ENCODE measurements around the gene PPM1G. TPM values are rescaled to one million over a fixed set of nuclear protein-coding genes. Genes with fewer than 3 reads are reported as not detected.

The PPM1G gene
- total and polyA plus RNA-seq, 2 experiments from 2014 or later: 183 to 201 TPM

DNA sequence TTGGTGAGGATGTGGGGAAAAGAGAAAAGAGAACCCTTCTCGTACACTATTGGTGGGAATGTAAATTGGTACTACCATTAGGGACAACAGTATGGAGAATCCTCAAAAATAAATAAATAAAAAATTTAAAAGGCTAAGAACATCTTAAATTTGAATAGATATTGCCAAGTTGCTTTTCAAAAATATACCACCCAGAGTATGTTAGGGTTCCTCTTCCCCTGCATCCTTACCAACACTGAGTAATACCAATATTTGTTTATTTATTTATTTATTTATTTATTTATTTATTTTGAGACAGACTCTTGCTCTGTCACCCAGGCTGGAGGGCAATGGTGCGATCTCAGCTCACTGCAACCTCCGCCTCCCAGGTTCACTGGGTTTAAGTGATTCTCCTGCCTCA is 13.6 kb upstream of the PPM1G start (continued):
- TF ChIP-seq, protein P1, sequence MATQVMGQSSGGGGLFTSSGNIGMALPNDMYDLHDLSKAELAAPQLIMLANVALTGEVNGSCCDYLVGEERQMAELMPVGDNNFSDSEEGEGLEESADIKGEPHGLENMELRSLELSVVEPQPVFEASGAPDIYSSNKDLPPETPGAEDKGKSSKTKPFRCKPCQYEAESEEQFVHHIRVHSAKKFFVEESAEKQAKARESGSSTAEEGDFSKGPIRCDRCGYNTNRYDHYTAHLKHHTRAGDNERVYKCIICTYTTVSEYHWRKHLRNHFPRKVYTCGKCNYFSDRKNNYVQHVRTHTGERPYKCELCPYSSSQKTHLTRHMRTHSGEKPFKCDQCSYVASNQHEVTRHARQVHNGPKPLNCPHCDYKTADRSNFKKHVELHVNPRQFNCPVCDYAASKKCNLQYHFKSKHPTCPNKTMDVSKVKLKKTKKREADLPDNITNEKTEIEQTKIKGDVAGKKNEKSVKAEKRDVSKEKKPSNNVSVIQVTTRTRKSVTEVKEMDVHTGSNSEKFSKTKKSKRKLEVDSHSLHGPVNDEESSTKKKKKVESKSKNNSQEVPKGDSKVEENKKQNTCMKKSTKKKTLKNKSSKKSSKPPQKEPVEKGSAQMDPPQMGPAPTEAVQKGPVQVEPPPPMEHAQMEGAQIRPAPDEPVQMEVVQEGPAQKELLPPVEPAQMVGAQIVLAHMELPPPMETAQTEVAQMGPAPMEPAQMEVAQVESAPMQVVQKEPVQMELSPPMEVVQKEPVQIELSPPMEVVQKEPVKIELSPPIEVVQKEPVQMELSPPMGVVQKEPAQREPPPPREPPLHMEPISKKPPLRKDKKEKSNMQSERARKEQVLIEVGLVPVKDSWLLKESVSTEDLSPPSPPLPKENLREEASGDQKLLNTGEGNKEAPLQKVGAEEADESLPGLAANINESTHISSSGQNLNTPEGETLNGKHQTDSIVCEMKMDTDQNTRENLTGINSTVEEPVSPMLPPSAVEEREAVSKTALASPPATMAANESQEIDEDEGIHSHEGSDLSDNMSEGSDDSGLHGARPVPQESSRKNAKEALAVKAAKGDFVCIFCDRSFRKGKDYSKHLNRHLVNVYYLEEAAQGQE (IDR thresholded peaks at IDR 0.05; ENCODE audit: unreplicated experiment): no peak
- TF ChIP-seq, protein P2, sequence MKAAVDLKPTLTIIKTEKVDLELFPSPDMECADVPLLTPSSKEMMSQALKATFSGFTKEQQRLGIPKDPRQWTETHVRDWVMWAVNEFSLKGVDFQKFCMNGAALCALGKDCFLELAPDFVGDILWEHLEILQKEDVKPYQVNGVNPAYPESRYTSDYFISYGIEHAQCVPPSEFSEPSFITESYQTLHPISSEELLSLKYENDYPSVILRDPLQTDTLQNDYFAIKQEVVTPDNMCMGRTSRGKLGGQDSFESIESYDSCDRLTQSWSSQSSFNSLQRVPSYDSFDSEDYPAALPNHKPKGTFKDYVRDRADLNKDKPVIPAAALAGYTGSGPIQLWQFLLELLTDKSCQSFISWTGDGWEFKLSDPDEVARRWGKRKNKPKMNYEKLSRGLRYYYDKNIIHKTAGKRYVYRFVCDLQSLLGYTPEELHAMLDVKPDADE (IDR thresholded peaks at IDR 0.05): no peak
- no peak for TF ChIP-seq JUNB (IDR thresholded peaks at IDR 0.05; ENCODE audit: unreplicated experiment)

DNA sequence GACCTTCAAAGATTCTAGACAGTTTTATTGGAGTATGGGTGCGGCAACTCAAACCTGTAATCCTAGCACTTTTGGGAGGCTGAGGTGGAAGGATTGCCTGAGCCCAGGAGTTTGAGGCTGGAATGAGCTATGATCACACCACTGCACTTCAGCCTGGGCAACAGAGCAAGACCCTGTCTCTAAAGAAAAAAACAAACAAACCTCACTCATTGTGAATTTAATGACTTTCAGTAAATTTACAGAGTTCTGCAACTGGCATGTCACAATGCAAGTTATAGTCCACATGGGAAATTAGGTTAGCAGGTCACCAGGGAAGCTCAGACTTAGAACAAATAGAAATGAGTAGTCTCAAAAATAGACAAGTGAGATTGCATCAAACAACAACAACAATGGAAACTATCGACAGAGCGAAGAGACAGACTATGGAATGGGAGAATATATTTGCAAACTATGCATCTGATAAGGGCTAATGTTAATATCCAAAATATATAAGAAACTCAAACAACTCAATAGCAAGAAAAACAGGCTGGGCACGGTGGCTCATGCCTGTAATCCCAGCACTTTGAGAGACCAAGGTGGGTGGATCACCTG is 12.4 kb upstream of the PPM1G start:
- no peaks in the 10 kb centered on the region for H3K36me3 Mint-ChIP-seq (ENCODE audit: low read depth)
- Histone ChIP-seq H2AFZ (no peak overlapping the region), H3K4me1 (ENCODE audit: insufficient read depth) (no peaks in the 10 kb centered on the region), H3K36me3 (ENCODE audit: insufficient read depth) (no peaks in the 10 kb centered on the region), H3K27ac (ENCODE audit: low read depth) (no peak overlapping the region), H4K20me1 (replicated peaks; ENCODE audit: insufficient read depth) (no peaks in the 10 kb centered on the region), H3K4me3 (no peak overlapping the region), H3K79me2 (replicated peaks; ENCODE audit: insufficient read depth) (no peaks in the 10 kb centered on the region), H3K9me2 (ENCODE audit: insufficient read depth) (no peaks in the 10 kb centered on the region), H3K27me3 (ENCODE audit: insufficient read depth) (no peaks in the 10 kb centered on the region), H3F3A (replicated peaks; ENCODE audit: low read depth) (no peaks in the 10 kb centered on the region), H3K4me2 (no peak overlapping the region)
- H3K4me3 Mint-ChIP-seq: no peak overlapping the region
- DNase-seq (ENCODE audit: low spot score) (no peak), ATAC-seq (no peak)
- no peaks in the 10 kb centered on the region for H3K27me3 Mint-ChIP-seq (ENCODE audit: insufficient read depth, low read depth, poor library complexity)
- no peaks in the 10 kb centered on the region for H3K9me3 Mint-ChIP-seq
- H3K27ac Mint-ChIP-seq: no peak overlapping the region
- TF ChIP-seq NANOG (IDR thresholded peaks at IDR 0.05; ENCODE audit: borderline replicate concordance) (no peak), POLR2AphosphoS5 (IDR thresholded peaks at IDR 0.05; ENCODE audit: low read depth) (no peak), ZNF114 (CRISPR knock-in tag; IDR thresholded peaks at IDR 0.05) (no peak), ZNF331 (CRISPR knock-in tag; IDR thresholded peaks at IDR 0.05; ENCODE audit: low read depth) (no peak), STAT1 (IDR thresholded peaks at IDR 0.05; ENCODE audit: unreplicated experiment) (no peak)
- TF ChIP-seq, protein P1 (IDR thresholded peaks at IDR 0.05; ENCODE audit: unreplicated experiment): no peak
- TF ChIP-seq, protein P3, sequence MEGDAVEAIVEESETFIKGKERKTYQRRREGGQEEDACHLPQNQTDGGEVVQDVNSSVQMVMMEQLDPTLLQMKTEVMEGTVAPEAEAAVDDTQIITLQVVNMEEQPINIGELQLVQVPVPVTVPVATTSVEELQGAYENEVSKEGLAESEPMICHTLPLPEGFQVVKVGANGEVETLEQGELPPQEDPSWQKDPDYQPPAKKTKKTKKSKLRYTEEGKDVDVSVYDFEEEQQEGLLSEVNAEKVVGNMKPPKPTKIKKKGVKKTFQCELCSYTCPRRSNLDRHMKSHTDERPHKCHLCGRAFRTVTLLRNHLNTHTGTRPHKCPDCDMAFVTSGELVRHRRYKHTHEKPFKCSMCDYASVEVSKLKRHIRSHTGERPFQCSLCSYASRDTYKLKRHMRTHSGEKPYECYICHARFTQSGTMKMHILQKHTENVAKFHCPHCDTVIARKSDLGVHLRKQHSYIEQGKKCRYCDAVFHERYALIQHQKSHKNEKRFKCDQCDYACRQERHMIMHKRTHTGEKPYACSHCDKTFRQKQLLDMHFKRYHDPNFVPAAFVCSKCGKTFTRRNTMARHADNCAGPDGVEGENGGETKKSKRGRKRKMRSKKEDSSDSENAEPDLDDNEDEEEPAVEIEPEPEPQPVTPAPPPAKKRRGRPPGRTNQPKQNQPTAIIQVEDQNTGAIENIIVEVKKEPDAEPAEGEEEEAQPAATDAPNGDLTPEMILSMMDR (conservative IDR thresholded peaks at IDR 0.05; ENCODE audit: low read depth in 2 of 2): no peak
- TF ChIP-seq, protein P2 (IDR thresholded peaks at IDR 0.05): no peak
- H3K4me1 Mint-ChIP-seq: no peaks in the 10 kb centered on the region

All from GM23338 (cell line).